Hepatocyte (in vitro differentiated cells): ENCODE data around the gene NLRP10. TPM values are rescaled to one million over a fixed set of nuclear protein-coding genes. Genes with fewer than 3 reads are reported as not detected.

Source experiments
- DNase-seq: peaks from one replicate; pipeline ENCODE4 v3.0.0-alpha.2; 2016; ENCODE audit warnings: low spot score
- H2AFZ ChIP-seq: fragments of 200-600 bp; sonication (generic); 2 replicates; pipeline ENCODE4 v1.6.0; 2016; ENCODE audit warnings: antibody characterized with exemption, mild to moderate bottlenecking
- H3K27ac ChIP-seq: fragments of 200-600 bp; sonication (generic); 2 replicates; pipeline ENCODE4 v1.5.1; 2016; ENCODE audit warnings: mild to moderate bottlenecking
- H3K27me3 ChIP-seq: fragments of 200-600 bp; sonication (generic); 2 replicates; pipeline ENCODE4 v1.6.1; 2016
- H3K36me3 ChIP-seq: fragments of 200-600 bp; sonication (generic); replicated peaks from 2 replicates; pipeline ENCODE4 v1.5.1; 2016; ENCODE audit warnings: low read depth; ENCODE audit not compliant: insufficient read depth
- H3K4me1 ChIP-seq: fragments of 200-600 bp; sonication (generic); 2 replicates; pipeline ENCODE4 v1.5.1; 2016; ENCODE audit warnings: mild to moderate bottlenecking, moderate library complexity; ENCODE audit not compliant: insufficient read depth
- H3K4me2 ChIP-seq: fragments of 200-600 bp; sonication (generic); 2 replicates; pipeline ENCODE4 v1.6.0; 2016
- H3K4me3 ChIP-seq: fragments of 200-600 bp; sonication (generic); 2 replicates; pipeline ENCODE4 v1.5.1; 2016; ENCODE audit warnings: mild to moderate bottlenecking
- H3K79me2 ChIP-seq: fragments of 200-600 bp; sonication (generic); 2 replicates; pipeline ENCODE4 v1.6.0; 2017; ENCODE audit warnings: mild to moderate bottlenecking
- H3K9me2 ChIP-seq: fragments of 200-600 bp; sonication (generic); replicated peaks from 2 replicates; pipeline ENCODE4 v1.6.0; 2017; ENCODE audit warnings: mild to moderate bottlenecking; ENCODE audit not compliant: insufficient read depth
- H3K9me3 ChIP-seq: fragments of 200-600 bp; sonication (generic); 2 replicates; pipeline ENCODE4 v1.5.1; 2016; ENCODE audit warnings: low read depth, mild to moderate bottlenecking
- H4K20me1 ChIP-seq: fragments of 200-600 bp; sonication (generic); 2 replicates; pipeline ENCODE4 v1.6.0; 2016; ENCODE audit warnings: mild to moderate bottlenecking; ENCODE audit not compliant: insufficient read depth, poor library complexity, severe bottlenecking
- EZH2 ChIP-seq: fragments of 200-600 bp; sonication (generic); IDR thresholded peaks from 2 replicates; pipeline ENCODE4 v1.6.1; 2016; ENCODE audit warnings: antibody characterized with exemption, mild to moderate bottlenecking, borderline replicate concordance
- EZH2phosphoT487 ChIP-seq: fragments of 200-600 bp; sonication (generic); IDR thresholded peaks from one replicate; pipeline ENCODE4 v1.6.1; 2018; ENCODE audit warnings: antibody characterized with exemption, mild to moderate bottlenecking, low read depth, moderate library complexity; ENCODE audit not compliant: unreplicated experiment, severe bottlenecking
- whole genome bisulfite sequencing: methylation state at CpG from one replicate; pipeline ENCODE4 v1.1.6; 2016; ENCODE audit warnings: low lambda C conversion rate; ENCODE audit errors: missing lambda C conversion rate; 5-methylcytosine and 5-hydroxymethylcytosine counted together
- polyA plus RNA-seq: library from polyadenylated mRNA; unstranded; fragments of >200 nt; fragmentation: Nextera tagmentation; extraction: Ambion mirVana; gene quantifications from 2 replicates; pipeline ENCODE4 v1.2.1, GENCODE V29; 2016
- total RNA-seq: library from RNA; depleted of rRNA; stranded (reverse); fragments of >200 nt; gene quantifications from 2 replicates; pipeline ENCODE4 v1.2.3, GENCODE V29; 2014
- TF ChIP-seq, protein P1 (sequence below): fragments of 200-600 bp; sonication (generic); IDR thresholded peaks from 2 replicates; pipeline ENCODE4 v1.5.1; 2016; ENCODE audit warnings: antibody characterized with exemption, mild to moderate bottlenecking; ENCODE audit not compliant: poor library complexity

NLRP10 gene
- total and polyA plus RNA-seq, 2 experiments from 2014 or later: 1.1 TPM; not detected in 1

DNA sequence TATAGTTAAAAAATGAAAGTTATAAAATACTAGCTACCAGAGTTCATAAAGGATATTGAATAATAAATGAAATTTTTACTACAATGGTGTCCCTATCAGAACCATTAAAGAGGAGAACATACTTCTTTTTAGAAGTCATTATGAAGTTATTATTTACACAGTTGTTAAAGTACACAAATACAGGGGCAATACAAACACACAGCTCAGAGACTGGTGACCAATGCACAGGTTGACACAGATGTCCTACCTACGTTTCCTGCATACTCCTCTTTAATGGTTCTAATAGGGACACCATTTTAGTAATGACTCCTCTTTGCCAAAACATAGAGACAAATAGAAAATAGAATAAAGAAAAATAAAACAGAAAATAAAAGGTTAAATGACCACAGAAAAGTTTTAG is 10.1 kb downstream of the NLRP10 start:
- H3K9me2 ChIP-seq: no peaks in the 10 kb centered on the region
- WGBS: 70% methylated on average over 1 of the region's 1 CpG
- no peaks in the 10 kb centered on the region for H3K9me3 ChIP-seq
- H3K4me2 ChIP-seq: no peak overlapping the region
- peaks cover 5% of the 10 kb centered on the region for H3K27me3 ChIP-seq
- no peaks in the 10 kb centered on the region for H3K4me1 ChIP-seq
- H3K36me3 ChIP-seq: no peaks in the 10 kb centered on the region
- no peak overlapping the region for H3K27ac ChIP-seq
- no peak for DNase-seq
- no peaks in the 10 kb centered on the region for H3K79me2 ChIP-seq
- no peak overlapping the region for H3K4me3 ChIP-seq
- no peaks in the 10 kb centered on the region for H4K20me1 ChIP-seq
- TF ChIP-seq, protein P1, sequence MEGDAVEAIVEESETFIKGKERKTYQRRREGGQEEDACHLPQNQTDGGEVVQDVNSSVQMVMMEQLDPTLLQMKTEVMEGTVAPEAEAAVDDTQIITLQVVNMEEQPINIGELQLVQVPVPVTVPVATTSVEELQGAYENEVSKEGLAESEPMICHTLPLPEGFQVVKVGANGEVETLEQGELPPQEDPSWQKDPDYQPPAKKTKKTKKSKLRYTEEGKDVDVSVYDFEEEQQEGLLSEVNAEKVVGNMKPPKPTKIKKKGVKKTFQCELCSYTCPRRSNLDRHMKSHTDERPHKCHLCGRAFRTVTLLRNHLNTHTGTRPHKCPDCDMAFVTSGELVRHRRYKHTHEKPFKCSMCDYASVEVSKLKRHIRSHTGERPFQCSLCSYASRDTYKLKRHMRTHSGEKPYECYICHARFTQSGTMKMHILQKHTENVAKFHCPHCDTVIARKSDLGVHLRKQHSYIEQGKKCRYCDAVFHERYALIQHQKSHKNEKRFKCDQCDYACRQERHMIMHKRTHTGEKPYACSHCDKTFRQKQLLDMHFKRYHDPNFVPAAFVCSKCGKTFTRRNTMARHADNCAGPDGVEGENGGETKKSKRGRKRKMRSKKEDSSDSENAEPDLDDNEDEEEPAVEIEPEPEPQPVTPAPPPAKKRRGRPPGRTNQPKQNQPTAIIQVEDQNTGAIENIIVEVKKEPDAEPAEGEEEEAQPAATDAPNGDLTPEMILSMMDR: no peak
- TF ChIP-seq EZH2phosphoT487 (no peak), EZH2 (no peak)
- no peak overlapping the region for H2AFZ ChIP-seq

DNA sequence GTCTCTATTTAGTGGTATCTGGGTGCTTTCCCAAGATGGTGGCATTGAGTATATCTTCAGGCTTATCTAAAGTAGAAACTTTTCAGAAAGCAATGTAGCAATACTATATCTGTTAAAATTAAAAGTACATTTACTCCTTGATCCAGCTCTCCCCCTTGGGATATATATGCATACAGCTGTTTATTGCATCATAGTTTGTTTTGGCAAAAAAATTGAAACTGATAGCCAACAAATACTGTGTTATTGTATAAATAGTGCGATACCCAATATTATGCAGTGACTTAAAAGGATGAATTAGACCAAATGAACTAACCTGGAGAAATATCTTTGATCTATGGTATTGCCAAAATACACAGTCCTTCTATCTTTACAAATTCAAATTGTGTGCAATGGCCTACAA is 15.3 kb downstream of the NLRP10 start:
- no peaks in the 10 kb centered on the region for H3K9me2 ChIP-seq
- H2AFZ ChIP-seq: no peak overlapping the region
- no peaks in the 10 kb centered on the region for H3K36me3 ChIP-seq
- no peaks in the 10 kb centered on the region for H3K4me1 ChIP-seq
- H3K27ac ChIP-seq: no peak overlapping the region
- H3K79me2 ChIP-seq: no peaks in the 10 kb centered on the region
- no peak for DNase-seq
- no peaks in the 10 kb centered on the region for H3K9me3 ChIP-seq
- no peaks in the 10 kb centered on the region for H4K20me1 ChIP-seq
- H3K4me2 ChIP-seq: no peak overlapping the region
- H3K4me3 ChIP-seq: no peak overlapping the region
- WGBS: 90% methylated on average over 1 of the region's 1 CpG
- H3K27me3 ChIP-seq: peaks cover 5% of the 10 kb centered on the region
- no peak for TF ChIP-seq EZH2phosphoT487
- no peak for TF ChIP-seq EZH2
- TF ChIP-seq, protein P1: no peak

DNA sequence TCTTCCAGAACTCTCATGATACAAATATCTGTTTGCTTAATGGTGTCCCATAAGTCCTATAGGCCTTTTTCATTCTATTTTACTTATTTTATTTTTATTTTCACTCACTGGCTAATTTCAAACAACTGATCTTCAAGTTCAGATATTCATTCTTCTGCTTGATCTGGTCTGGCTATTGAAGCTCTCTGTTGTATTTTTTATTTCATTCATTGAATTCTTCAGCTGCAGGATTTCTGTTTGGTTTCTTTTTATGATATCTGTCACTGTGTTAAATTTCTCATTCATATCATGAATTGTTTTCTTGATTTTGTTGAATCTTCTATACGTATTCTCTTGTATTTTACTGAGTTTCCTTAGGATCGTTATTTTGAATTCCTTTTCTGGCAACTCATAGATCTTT is 21.1 kb downstream of the NLRP10 start:
- no peaks in the 10 kb centered on the region for H4K20me1 ChIP-seq
- H3K79me2 ChIP-seq: no peaks in the 10 kb centered on the region
- H3K36me3 ChIP-seq: no peaks in the 10 kb centered on the region
- H3K9me3 ChIP-seq: no peaks in the 10 kb centered on the region
- H2AFZ ChIP-seq: no peak overlapping the region
- no peaks in the 10 kb centered on the region for H3K4me1 ChIP-seq
- 89% methylated on average over 2 of the region's 2 CpGs for WGBS
- no peak for DNase-seq
- H3K4me2 ChIP-seq: no peak overlapping the region
- H3K9me2 ChIP-seq: no peaks in the 10 kb centered on the region
- H3K27me3 ChIP-seq: peaks cover 5% of the 10 kb centered on the region
- no peak overlapping the region for H3K27ac ChIP-seq
- TF ChIP-seq, protein P1: no peak
- TF ChIP-seq EZH2phosphoT487: no peak
- no peak for TF ChIP-seq EZH2
- no peak overlapping the region for H3K4me3 ChIP-seq

DNA sequence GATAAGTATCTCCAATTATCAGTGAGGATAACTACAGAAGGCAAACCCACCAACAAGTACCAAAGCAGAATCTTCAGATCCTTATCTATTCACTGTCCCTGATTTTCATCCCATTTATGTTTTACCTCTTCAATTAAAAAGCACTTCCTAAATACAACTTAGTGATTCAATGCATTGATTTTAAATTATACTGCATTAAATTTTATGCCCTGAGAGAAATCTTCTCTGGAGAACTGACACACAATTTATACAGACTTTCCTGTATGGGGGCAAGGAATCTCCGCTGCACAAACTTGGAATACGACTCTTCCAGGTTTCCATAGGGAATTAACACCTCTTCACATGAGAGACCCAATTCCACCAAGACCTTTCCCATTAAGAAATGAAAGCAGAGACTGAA is 23.6 kb downstream of the NLRP10 start, which contains the start of gene OR10A3:
TSS of gene OR10A3 (minus strand) at position 101 of the 400 bp plus-strand sequence. CDS start 2,188 bp downstream, outside the sequence.
- 93% methylated on average over 2 of the region's 2 CpGs for WGBS

More for the DNA sequence above, 23.6 kb downstream of the NLRP10 start, which contains the start of gene OR10A3:
- Histone ChIP-seq H3K9me3 (no peaks in the 10 kb centered on the region), H3K4me1 (no peaks in the 10 kb centered on the region), H3K4me3 (no peak within 1 kb of the TSS), H3K79me2 (no peaks in the 10 kb centered on the region), H2AFZ (no peak within 1 kb of the TSS), H3K27ac (no peak within 1 kb of the TSS), H4K20me1 (no peaks in the 10 kb centered on the region), H3K4me2 (no peak within 1 kb of the TSS), H3K36me3 (no peaks in the 10 kb centered on the region), H3K27me3 (no peaks in the 10 kb centered on the region), H3K9me2 (no peaks in the 10 kb centered on the region)
- no peak for DNase-seq
- TF ChIP-seq EZH2phosphoT487 (no peak), EZH2 (no peak)
- TF ChIP-seq, protein P1: no peak
